ENCODE results near the gene SHB.

GRCh38 chr9:37928552-37929430 is 140.2 kb downstream of the SHB start:
- TF ChIP-seq EZH2phosphoT487 (IDR thresholded peaks at IDR 0.05; ENCODE audit: low read depth): no peak
- TF ChIP-seq CTCF (IDR thresholded peaks at IDR 0.05; ENCODE audit: low read depth, low read length): no peak
